Non-pigmented ciliary epithelial cell (primary cell): ENCODE measurements around the gene VPS26A.
A peak's percentile ranks its signal among the peaks of the same experiment; 100 is the strongest.

Experiments
- DNase-seq: peaks from one replicate; pipeline ENCODE4 v3.0.0-alpha.2; 2010; ENCODE audit warnings: low read depth

Gene VPS26A

DNA sequence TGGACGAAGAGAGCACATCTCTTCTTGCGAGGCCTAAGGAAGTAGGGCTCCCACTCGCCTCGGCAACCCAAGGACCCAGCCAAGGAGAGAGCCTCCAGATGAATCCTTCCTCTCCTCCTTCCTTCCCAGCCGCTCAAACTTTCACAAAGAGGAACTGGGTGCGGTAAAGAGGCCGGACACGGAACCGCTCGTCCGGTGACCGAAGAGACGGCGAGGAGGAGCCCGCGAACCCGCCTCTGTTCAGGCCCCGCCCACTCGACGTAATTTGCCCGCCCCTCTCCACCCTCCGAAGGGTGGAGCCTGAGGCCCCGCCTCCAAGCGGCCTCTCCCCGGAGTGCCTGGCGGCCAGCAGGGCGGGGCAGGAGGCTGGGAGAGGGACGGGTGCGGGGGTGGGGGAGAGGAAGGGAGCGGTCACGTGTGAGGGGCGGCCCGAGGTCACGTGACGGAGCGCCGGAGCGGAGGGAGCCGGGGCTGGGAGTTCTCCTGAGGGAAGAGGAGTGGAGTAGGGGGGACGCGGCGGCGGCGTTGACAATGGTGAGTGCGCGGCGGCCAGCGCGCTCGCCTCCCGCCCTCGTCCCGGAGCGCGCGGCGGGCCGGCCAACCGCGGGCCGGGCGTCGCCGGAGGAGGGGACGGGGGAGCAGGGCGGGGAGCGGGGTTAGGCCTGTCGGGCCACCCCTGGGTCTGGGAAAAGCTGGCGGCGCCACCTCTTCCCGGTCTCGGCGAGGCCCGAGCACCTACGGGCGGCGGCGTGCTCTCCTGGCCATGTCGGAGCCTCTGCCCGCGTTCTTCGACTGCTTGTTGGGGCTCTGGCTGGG is at the start of gene VPS26A:
VPS26A (plus strand) TSS at position 432 of the 816 bp plus-strand sequence; CDS start at position 532, 100 bp downstream.
- DNase-seq: peak; percentile 91

DNA sequence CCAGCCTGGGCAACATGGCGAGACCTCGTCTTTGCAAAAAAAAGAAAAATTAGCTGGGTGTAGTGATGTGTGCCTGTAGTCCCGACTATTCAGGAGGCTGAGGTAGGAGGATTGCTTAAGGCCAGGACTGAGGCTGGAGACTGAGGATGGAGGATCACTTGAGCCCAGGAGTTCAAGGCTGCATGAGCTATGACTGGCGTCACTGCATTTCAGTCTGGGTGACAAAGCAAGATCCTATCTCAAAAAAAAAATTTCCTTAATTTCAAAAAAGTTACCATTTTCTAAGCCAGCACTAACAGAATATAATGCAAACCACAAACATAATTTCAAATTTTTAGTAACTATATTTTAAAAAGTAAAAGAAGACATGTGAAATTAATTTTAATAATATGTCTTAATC is 49.4 kb upstream of the VPS26A start:
- no peak for DNase-seq

DNA sequence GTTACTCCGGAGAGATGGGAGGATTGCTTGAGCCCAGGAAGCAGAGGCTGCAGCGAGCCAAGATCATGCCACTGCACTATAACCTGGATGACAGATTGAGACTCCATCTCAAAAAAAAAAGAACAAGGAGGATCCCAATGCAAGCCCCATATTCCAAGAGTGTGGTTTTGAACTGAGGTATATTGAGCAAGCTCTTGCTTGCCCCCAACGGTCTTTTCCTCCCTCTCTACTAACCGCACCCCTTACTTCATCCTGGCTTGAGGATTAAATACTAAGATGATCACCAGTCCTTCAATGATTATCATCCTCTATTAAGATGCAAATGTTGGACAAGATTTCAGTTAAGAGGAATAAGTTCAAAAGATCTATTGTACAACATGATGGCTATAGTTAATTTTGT is 48.5 kb upstream of the VPS26A start:
- DNase-seq: no peak

DNA sequence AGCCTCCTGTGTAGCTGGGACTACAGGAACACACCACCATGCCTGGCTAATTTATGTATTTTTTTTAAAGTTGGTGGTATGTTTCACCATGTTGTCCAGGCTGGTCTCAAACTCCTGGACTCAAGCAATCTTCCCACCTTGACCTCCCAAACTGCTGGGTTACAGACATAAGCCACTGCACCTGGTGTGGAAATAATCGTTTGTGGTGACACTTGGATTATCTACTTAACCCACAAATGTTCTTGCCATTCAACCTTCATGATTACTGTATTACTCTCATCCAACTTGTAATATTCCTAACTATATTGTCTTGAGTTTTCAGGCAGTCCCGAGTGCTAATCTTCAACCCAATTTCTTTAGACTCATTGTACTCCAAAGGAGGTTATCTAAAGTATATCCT is 45.7 kb upstream of the VPS26A start:
- no peak for DNase-seq

GRCh38 chr10:69080226-69080625 is 43.8 kb upstream of the VPS26A start:
- no peak for DNase-seq

DNA sequence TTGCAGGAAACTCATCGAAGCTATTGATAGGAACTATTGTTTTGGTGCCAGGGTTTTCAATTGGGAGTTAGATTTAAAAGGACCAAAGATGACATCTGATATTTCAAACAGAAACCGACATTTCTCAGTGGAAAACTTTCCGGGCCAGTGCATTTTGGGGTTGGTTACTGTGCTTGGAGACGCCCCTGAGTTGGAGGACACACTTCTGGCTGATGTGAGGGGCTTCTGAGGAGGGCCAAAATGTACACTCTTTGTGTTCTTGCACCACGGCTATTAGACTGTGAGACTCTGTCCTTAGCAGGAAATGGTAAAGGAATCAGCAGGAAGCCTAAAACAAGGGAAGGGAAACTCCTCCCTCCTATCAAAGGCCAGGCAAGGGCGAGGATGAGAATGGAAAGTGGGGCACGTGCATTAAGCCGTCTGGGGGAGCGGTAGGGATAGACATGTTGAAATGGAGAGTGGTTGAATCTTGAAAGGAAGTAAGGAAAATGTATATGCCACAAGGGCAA is 37.9 kb upstream of the VPS26A start:
- no peak for DNase-seq

DNA sequence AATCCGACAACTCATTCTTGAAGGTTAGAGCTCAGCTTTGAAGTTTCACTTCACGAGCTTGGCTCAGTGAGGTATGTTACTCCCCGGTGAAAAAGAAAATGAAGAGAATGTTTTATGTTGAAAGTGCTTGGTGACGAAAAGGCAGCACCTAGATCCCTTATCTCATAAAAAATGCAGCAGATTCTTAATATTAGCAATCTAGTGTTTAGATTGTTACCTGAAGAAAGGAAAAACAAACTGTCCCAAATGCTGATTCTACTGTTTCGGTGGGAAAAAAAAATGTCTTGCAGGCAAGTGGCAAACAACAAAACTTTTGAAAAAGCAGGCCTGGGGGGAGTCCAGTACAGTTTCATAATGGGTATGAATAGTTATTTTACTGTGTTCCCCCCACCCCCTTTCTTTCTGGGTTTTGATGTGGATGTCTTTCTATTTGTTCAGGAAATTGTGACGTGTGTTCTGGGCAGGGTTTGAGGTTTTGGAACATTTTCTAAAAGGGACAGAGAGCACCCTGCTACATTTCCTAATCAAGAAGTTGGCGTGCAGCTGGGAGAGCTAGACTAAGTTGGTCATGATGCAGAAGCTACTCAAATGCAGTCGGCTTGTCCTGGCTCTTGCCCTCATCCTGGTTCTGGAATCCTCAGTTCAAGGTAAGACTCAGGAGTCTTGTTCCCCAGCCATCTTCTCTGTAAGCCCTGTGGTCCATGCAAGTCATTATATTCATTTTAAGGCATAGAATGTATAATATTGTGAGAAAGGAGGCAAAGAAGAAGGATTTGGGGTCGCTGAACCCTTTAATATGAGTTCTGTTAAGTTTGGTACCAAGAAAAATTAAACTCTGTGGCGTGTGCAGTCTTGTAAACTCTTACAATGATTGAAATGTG is 36.1 kb upstream of the VPS26A start, which contains the start of gene SRGN:
SRGN (plus strand) TSS at position 514 of the 881 bp plus-strand sequence; CDS start at position 569, 55 bp downstream.
- DNase-seq: peak; percentile 76

DNA sequence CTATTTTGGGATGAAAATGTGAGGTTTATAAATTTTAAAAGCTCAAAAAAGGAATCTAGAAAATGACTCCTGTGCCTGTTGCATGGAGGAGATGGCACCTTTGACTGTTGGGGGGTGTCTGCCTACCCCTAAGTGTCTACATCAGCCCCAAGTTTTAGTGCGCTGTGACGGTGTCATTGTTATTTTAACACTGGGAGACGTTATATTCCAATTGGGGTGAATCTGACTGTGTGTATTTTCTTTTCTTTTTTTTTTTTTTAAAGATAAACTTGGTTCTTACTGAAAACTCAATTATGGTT is 35.6 kb upstream of the VPS26A start:
- no peak for DNase-seq

DNA sequence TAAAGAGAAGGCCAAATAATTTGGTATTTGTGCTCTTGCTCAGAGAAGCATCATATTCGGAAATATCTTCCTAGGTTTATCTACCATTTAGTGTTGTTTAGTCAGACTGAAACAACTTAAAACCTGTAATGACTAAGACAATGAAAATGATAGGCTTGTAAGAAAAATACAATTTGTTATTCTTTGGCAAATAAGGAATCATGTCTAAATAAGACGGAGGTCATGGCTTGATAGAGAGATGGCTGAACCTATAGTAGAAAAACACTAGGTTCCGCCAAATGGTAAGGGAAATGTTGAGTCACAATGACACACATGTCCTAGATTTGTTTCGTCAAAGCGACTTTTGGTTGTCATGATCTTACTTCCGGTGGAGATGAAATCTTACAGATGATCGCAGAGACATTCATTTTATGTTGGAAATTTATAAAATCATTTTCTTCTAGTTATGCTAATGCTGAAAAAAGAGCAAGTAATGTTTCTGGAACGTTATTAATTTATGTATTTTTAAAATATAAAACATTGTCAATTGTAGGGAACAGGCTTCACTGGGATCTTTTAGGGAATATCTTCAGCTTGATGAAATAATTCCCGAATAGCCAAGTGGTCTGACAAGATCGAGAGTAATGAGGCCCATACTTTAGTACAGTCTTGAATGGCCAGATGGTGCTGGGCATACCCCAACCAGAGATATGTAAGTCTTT is 35.0 kb upstream of the VPS26A start:
- DNase-seq: peak; percentile 66

DNA sequence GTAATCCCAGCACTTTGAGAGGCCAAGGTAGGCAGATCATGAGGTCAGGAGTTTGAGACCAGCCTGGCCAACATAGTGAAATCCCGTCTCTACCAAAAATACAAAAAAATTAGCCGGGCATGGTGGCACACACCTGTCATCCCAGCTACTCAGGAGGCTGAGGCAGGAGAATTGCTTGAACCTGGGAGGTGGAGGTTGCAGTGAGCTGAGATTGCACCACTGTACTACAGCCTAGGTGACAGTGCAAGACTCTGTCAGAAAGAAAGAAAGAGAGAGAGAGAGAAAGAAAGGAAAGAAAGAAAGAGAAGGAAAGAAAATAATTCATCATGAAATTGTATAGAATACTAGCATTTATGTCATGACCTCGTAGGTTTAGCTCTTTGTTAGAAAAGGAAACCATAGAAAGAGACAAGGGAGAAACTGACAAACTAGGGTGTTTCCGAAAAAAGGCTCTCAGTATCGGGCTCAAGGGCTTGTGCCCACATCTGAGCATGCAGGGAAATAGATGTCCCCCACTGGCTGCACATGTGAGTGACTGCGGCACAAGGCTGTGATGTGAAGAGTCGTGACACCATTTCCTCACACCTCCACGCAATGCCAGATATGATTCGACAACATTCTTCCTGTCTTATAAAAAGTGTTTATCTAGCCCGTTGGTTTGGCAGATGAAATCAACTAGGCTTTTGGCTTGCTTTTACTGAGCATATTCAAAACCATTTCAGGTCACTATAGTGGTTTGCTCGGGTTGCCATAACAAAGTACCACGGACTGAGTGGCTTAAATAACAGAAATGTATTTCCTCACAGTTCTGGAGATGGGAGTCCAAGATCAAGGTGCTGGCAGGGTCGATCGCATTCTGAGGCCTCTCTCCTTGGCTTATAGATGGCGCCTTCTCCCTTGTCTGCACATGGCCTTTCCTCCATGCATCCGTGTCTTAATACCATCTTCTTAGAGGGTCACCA is 34.1 kb upstream of the VPS26A start:
- DNase-seq: no peak

GRCh38 chr10:69090685-69091084 is 33.3 kb upstream of the VPS26A start:
- no peak for DNase-seq

GRCh38 chr10:69091143-69091651 is 32.8 kb upstream of the VPS26A start:
- DNase-seq: no peak

GRCh38 chr10:69092959-69093850 is 30.8 kb upstream of the VPS26A start:
- peak; percentile 59 for DNase-seq

DNA sequence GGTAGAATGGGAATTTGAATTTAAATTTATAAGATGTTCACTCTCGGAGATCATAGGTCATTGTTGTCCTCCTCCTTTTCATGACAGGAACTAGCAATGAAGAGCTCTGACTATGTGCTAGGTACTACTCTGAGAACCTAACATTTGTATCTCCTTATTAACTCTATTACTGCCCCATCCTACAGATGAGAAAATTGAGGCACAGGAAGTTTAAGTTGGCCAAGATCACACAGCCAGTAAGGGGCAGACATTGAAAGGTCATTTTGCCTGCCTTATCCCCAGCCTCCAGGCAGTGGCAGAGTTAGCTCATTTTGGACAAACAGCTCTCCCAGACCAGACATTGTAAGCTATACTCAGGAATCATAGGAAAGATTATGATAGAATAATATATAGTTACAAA is 30.0 kb upstream of the VPS26A start:
- no peak for DNase-seq

DNA sequence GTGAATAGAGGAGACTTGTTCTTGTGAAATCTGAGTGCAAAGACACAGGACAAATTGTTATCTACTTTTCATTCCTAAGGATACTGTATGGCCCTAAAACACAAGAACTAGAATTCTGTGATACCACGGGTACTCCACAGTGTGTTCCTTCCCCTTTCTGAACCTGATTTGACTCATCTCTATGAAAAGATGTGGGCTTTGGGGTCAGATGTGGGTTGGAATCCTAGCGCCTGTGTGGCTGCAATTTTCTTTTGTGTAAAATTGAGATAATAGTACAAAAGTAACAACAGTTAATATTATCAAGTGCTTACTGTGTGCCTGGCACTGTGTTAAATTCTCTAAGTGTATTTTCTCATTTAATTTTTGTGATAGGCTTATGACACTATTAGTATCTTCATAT is 27.9 kb upstream of the VPS26A start:
- DNase-seq: no peak

GRCh38 chr10:69097729-69098128 is 26.2 kb upstream of the VPS26A start:
- no peak for DNase-seq

- no peak for DNase-seq
Measured at GRCh38 chr10:69100136-69100872, 23.7 kb upstream of the VPS26A start.

- peak; percentile 49 for DNase-seq
Measured at GRCh38 chr10:69101451-69102095, 22.4 kb upstream of the VPS26A start.

DNA sequence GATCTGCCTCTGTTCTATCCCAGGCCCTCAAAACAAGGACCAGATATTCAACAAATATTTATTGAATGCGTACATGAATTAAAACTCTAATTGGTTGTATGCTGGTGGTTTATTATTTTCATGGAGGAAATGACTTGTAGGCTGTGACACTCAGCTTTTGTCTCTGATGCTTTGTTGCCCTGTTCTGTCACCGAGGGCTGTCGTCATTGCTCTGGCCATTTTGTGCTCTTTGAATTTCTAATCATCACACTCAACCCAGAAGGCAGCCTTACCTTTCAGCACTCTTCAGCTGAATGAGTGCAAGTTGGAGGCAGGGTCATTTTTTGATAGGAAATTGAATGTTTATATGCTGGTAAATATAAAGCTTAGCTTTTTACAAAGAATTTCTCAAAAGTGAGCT is 21.5 kb upstream of the VPS26A start:
- no peak for DNase-seq
